ENCODE measurements around the gene MGAT2. TPM values are rescaled to one million over a fixed set of nuclear protein-coding genes. Genes with fewer than 3 reads are reported as not detected.

MGAT2 gene
- total and polyA plus RNA-seq, 9 of the 15 experiments (the other 6 are each of a cell fraction or from before 2014, with no cell fraction given): 0.03 to 33.3 (median 24.6) TPM; not detected in 1

GRCh38 chr14:49621114-49621881, 699 bp downstream of the MGAT2 start (continued):
- TF ChIP-seq BCLAF1 (IDR thresholded peaks at IDR 0.05; ENCODE audit: borderline replicate concordance in 1 of 2, control insufficient read depth in 1 of 2, low read depth in 2 of 2, low read length in 1 of 2) (no peak), ZNF592 (IDR thresholded peaks at IDR 0.05) (no peak), SETDB1 (IDR thresholded peaks at IDR 0.05; ENCODE audit: low read length) (no peak), PPARD (CRISPR knock-in tag; IDR thresholded peaks at IDR 0.05) (no peak), RBM34 (IDR thresholded peaks at IDR 0.05; ENCODE audit: borderline replicate concordance, insufficient read depth, low read length) (no peak), THRAP3 (IDR thresholded peaks at IDR 0.05; ENCODE audit: borderline replicate concordance) (no peak), ZNF23 (CRISPR knock-in tag; IDR thresholded peaks at IDR 0.05) (no peak), RNF2 (IDR thresholded peaks at IDR 0.05) (peak; percentile 22; the same call in 1 of the 2 replicates), ZBTB2 (IDR thresholded peaks at IDR 0.05) (no peak), ZBTB43 (CRISPR knock-in tag; IDR thresholded peaks at IDR 0.05) (no peak), GMEB1 (CRISPR knock-in tag; IDR thresholded peaks at IDR 0.05) (no peak)

Data from K562 (cell line).